Measurements from ENCODE around the gene TMEM54.

Gene TMEM54

GRCh38 chr1:32893198-32894018, 7.8 kb downstream of the TMEM54 start:
- no peak for DNase-seq

- DNase-seq: no peak
These were observed 8.6 kb downstream of the TMEM54 start for GRCh38 chr1:32892368-32893197.

DNA sequence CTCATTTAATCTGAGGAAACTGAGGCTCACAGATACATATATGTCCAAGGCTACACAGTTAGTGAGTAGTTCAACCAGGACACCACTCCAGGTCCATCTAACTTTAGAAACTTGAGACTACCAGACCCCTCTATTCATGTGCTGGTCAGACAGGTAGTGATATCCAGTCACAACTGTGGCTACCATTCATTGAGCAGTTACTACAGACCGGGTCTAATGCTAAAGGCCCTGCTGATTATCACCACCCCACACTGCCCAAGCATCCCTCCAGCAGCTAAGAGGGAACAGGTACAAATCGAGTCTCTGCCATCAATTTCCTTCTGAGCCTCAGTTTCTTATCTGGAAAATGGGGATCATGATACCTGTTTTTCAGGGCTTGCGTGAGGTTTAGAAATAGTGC, 9.6 kb downstream of the TMEM54 start:
- no peak for DNase-seq

- DNase-seq: no peak
These were observed 10.0 kb downstream of the TMEM54 start for GRCh38 chr1:32891241-32891570.

DNA sequence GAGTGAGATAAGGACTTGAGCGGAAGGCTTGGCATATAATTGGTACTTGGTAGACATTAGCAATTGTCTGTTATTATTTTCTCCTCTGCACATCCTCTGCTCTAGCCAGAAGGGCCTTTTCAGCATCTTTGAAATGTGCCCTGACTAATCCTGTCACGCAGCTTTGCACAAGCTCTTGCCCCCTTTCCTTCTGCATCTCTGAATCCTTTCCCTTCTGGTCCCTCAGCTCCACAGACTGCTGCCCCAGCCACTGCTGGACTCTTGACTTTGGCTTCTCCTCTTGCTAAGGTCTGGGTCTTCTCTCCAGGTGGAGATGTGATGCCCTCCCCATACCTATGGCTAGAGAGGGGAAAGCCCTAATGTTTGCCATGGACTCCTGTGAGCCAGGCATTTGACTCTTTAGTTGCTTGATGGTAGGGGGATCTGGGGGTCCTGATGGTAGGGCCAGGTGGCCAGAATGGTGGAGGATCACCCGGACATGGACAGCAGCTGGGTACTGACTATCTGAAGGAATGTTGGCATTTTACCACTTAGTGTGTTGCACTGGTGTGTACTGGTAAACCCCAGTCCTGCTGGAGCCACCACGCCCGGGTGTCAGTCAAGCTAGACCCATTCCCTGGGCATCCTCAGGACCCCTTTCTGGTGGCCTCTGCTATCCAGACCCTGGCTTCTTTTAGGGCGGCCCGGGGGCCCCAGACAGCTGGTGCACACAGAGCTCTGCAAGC, 10.5 kb downstream of the TMEM54 start:
- no peak for DNase-seq

DNA sequence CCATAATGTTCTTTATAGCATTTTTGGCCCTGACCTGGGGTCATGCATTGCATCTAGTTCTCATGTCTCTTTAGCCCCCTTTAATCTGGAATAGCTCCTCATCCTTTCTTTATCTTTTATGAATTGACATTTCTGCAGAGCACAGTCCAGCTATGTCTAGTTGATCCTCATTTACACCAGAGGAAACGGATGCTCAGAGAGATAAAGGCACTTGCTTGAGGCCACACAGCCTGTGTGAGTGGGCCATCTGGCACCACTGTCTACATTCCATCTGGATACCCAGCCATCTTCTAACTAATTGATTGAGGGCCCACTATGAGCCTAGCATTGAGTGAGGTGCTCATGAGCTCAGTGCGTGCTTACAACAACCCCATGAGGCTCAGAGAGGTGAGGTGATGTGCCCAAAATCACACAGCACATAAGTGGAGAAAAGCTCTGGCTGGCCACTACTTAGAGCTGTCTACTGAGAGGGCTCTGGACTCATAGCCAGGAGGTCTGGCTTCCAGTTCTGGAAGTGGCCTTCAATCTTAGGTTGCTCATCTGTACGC, 11.4 kb downstream of the TMEM54 start:
- DNase-seq: no peak

DNA sequence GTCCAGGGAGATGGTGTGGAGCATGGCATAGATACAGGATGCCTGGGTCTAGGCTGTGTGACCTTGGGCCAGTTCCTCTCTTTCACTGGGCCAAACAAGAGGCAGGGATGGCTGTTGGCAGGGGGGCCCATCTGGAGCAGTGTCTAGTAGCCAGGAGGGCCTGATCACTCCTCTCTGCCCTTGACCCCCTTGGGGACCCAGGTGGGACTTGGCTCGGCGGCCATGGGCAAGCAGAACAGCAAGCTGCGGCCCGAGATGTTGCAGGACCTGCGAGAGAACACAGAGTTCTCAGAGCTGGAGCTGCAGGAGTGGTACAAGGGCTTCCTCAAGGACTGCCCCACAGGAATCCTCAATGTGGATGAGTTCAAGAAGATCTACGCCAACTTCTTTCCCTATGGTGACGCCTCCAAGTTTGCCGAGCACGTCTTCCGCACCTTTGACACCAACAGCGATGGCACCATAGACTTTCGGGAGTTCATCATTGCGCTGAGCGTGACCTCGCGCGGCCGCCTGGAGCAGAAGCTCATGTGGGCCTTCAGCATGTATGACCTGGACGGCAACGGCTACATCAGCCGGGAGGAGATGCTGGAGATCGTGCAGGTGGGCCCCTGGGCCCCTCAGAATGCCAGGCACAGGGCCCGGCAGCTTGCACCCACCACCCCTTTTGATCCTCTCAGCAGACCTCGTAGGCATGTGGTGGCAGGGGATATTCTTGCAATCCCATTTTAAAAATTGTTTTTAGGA, 12.3 kb downstream of the TMEM54 start:
- no peak for DNase-seq

GRCh38 chr1:32888134-32888533, 13.1 kb downstream of the TMEM54 start:
- no peak for DNase-seq

DNA sequence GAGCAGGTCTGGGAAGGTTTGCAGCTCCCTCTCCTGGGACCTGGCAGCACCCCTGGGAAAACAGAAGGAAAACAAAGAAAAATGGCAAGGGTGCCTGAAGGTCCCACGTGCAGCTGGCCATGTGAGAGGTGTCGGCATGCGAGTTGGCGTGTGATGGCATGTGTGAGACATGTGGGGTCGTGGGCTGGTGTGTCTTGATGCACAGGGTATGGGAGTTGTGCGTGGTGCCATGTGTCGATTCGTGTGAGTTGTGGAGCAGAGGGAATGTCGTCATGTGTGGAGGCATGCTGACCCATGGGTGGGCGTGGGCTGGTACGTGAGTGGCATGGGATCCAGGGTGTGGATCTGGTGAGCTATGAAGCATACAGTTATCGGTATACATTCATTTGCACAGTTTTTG, 13.6 kb downstream of the TMEM54 start:
- no peak for DNase-seq

DNA sequence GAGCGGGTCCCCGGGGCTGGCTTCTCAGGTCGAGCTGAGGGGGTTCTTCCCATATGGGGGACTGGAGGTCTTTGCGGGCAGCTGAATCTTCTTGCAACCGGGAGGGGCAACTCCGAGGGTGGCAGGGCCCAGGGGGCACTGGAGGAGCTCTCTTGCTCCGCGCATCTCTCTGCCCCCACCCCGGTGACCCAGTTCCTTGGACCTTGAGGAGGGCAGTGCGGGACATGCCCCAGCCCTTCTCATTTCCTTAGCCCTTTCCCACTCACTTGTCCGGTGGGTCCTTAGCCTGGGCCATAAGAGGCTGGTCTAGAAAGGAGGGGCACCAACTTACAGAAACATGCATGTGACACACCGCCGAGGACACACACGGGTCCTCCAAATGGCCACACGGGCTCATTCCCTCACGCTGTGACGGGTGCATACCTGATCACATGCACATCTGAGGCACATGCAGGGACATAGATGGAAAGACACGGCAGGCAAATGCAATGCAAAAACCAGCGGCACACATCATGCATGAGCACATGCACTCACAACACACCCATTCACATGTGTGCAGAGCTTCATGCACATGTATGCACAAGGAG, 14.3 kb downstream of the TMEM54 start:
- no peak for DNase-seq

GRCh38 chr1:32886004-32886827, 15.0 kb downstream of the TMEM54 start, which contains the start of gene HPCA:
Gene HPCA, plus strand, starts transcription at chr1:32886491. Its CDS starts 2,408 bp downstream, at chr1:32888899.
- peak; percentile 34 for DNase-seq

GRCh38 chr1:32885676-32886003, 15.5 kb downstream of the TMEM54 start:
- no peak for DNase-seq

GRCh38 chr1:32884726-32885125, 16.5 kb downstream of the TMEM54 start:
- no peak for DNase-seq

DNA sequence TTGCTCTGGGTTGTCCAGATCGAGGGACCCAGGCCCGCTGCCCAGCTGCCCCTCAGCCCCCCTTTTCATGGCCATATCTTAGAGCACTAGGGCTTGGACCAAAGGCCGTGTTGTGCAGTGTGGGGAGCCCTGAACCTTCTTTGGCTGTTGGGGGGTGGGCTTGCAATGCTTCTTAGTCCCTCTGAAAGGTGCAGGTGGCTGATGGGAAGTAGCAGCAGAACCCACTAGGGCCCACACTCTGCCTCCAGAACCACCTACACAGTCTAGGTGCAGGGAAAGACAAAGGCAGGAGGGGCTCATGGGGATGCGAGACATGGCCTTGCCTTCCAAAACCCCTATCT, 17.2 kb downstream of the TMEM54 start:
- no peak for DNase-seq

- DNase-seq: no peak
These were observed 17.7 kb downstream of the TMEM54 start for GRCh38 chr1:32883338-32884031.

DNA sequence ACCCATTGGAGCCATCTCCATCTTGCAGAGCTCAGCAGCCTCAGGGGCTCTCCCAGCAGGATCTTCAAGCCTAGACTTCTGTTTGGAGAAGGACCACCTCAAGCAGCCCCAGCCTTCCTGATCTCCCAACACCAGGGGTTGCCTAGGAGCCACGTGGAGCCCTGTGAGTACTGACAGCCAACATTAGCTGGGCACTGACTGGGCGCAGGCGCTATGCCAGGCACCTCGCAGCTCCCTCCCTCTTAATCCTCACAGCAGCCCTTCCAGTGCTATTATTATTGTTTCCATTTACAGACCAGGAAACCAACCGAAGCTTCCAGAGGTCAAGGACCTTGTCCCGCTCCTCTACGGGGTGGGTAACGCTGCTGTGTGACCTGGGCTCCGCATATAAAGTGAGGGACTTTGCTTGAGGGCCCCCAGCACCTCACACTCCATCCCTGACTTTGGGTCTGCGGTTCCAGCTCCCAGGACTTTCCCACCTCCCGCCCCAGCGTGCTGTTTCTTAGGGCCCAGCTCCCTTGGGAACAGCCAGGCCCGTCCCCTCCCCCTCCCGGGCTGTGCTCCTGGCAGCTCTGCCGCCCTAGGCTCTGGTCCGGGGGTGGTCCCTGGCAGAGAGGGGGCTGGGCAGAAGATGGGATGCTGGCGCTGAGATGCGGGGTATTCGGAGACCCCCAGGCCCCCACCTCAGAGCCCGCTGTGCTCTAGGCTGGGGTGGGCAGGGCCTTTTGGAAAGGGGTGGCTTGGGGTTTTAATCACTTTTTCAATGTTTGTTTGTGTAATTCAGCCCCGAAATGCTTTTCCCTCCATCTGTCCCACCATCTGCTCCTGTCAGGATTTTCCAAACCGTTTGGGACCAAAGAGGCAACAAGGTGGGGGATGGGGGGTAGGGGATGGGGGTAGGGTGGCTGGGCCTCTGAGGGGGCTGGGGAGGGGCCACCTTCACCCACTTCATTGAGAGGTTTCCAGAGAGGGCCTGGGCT, 19.0 kb downstream of the TMEM54 start:
- no peak for DNase-seq

GRCh38 chr1:32881291-32881690, 19.9 kb downstream of the TMEM54 start:
- no peak for DNase-seq

- DNase-seq: no peak
These were observed 22.6 kb downstream of the TMEM54 start for GRCh38 chr1:32878637-32879041.

GRCh38 chr1:32878183-32878582, 23.0 kb downstream of the TMEM54 start:
- DNase-seq: no peak
